ENCODE measurements around the gene HCN1. TPM values are rescaled to one million over a fixed set of nuclear protein-coding genes. Genes with fewer than 3 reads are reported as not detected.

Gene HCN1
- total RNA-seq (2016; rRNA removed; fragmentation: Illumina TruSeq; extraction: Trizol) (not detected in 2 replicates), polyA plus RNA-seq (2011; rRNA removed) (not detected in 2 replicates), polyA minus RNA-seq (2011; rRNA and poly(A)+ RNA removed; ENCODE audit: low replicate concordance) (not detected in 2 replicates), Bru-seq, nascent RNA (percentile 4 among the genes with signal in this experiment), BruChase-seq, experiment 1, labeled RNA remaining after a 6-hour chase (percentile 1 among the genes with signal in this experiment), BruChase-seq, experiment 2, labeled RNA remaining after a 2-hour chase (percentile 2 among the genes with signal in this experiment)
- total RNA-seq (2016; cell fraction: cytosol; rRNA removed; fragmentation: Illumina TruSeq; extraction: Trizol; ENCODE audit: low read depth) = not detected in 2 replicates
- total RNA-seq (2016; cell fraction: insoluble cytoplasmic fraction; rRNA removed; fragmentation: Illumina TruSeq; extraction: Trizol) = not detected in 2 replicates
- not detected in 2 replicates for total RNA-seq (2016; cell fraction: membrane; rRNA removed; fragmentation: Illumina TruSeq; extraction: Trizol)
- not detected in 2 replicates for total RNA-seq (2016; cell fraction: nucleus; rRNA removed; fragmentation: Illumina TruSeq; extraction: Trizol)
- not detected in 2 replicates for polyA plus RNA-seq (2011; cell fraction: cytosol; rRNA removed)
- not detected in 2 replicates for polyA plus RNA-seq (2011; cell fraction: nucleus; rRNA removed)
- polyA plus RNA-seq (2012) = not detected in 2 replicates
- polyA plus RNA-seq (2016; cell fraction: cytosol; fragmentation: Illumina TruSeq; extraction: Trizol; ENCODE audit: low read depth) = not detected in 2 replicates
- not detected in 2 replicates for polyA plus RNA-seq (2016; cell fraction: insoluble cytoplasmic fraction; fragmentation: Illumina TruSeq; extraction: Trizol; ENCODE audit: low read depth)
- polyA plus RNA-seq (2016; cell fraction: membrane; fragmentation: Illumina TruSeq; extraction: Trizol; ENCODE audit: low read depth) = not detected in 2 replicates
- polyA plus RNA-seq (2016; cell fraction: nucleus; fragmentation: Illumina TruSeq; extraction: Trizol; ENCODE audit: insufficient read depth, low read depth) = not detected in 2 replicates
- polyA minus RNA-seq (2011; cell fraction: cytosol; rRNA and poly(A)+ RNA removed) = not detected in 2 replicates
- not detected in 2 replicates for polyA minus RNA-seq (2011; cell fraction: nucleus; rRNA and poly(A)+ RNA removed)
- long read RNA-seq, experiment 1 = 0 reads
- long read RNA-seq, experiment 2 = 0 reads

DNA sequence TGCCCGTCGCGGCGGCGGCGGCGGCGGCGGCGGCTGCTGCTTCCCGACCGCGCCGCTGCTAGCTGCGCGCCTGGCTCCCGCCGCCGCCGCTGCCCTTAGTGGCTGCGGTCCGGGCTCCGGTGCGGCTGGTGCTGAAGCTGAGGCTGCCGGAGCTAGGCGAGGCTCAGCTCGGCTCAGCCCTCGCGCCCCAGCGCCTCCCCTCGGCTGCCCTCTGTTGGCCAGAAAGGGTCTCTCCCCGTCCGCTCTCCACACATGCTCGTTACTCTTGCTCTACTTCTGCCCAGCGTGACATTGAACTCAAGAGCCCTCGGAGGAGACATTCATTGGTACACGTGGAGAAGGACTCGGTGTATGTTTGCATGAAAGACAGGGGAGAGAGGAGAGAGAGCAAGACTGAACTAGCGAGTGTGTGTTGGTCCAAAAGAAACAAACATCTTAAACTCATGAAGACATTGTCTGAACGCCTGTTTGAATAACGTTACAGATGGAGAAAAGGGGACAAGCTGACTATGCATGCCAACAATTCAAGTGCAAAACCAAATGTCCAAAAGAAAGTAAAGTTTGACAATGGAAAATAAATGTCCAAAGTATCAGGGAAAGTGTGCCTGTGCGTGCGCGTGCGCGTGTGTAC is at the start of gene HCN1:
Gene HCN1 (minus strand): TSS at position 175 of the 631 bp plus-strand sequence.
- FAIRE-seq (no peak), DNase-seq (ENCODE audit: low spot score) (peak; percentile 17), ATAC-seq (peak; percentile 100)
- Histone ChIP-seq H3K27me3 (ENCODE audit: control insufficient read depth in 1 of 2, insufficient read depth in 2 of 2, low read length in 2 of 2) (no peaks in the 10 kb centered on the region), H3K4me1 (ENCODE audit: insufficient read depth, low read length) (no peaks in the 10 kb centered on the region), H2AFZ (ENCODE audit: low read length) (no peak within 1 kb of the TSS), H3K4me2 (ENCODE audit: low read depth, low read length) (no peak within 1 kb of the TSS), H3K9me3 (ENCODE audit: low read length) (no peaks in the 10 kb centered on the region), H3K27ac (ENCODE audit: extremely low read length, insufficient read depth, low read length) (no peak within 1 kb of the TSS), H3K9ac (ENCODE audit: insufficient read depth, low read depth, low read length) (no peak within 1 kb of the TSS), H3K79me2 (ENCODE audit: insufficient read depth, low read length) (no peaks in the 10 kb centered on the region), H4K20me1 (ENCODE audit: insufficient read depth, low read length) (no peaks in the 10 kb centered on the region), H3K4me3 (replicated peaks in 1 of 3; ENCODE audit: insufficient read depth in 1 of 3, low read depth in 2 of 3, low read length in 3 of 3) (no peak within 1 kb of the TSS), H3K36me3 (replicated peaks in 1 of 2; ENCODE audit: control insufficient read depth in 1 of 2, insufficient read depth in 2 of 2, low read length in 2 of 2) (no peaks in the 10 kb centered on the region)
- in situ Hi-C loops (cut with HindIII; ENCODE audit: extremely low pct_ligation_motif_present, low pct_unique_long_range_greater_than_20kb) (no loop called here), intact Hi-C loops (cut with micrococcal nuclease; ENCODE audit: unreplicated experiment) (loop anchor here (1.0 kb wide), 1 partner anchor 658 kb away; no protein-coding TSS in a partner anchor)
- BruUV-seq (replicated peaks) = no TSS peak
- ChIA-PET POLR2A (no interaction called here), CTCF (ENCODE audit: low intra/inter-chr PET ratio, low total read pairs) (interaction anchor here (0.7 kb wide), 1 partner anchor 744 kb away, joined by 3 read pairs; no protein-coding TSS in a partner anchor)
- WGBS (ENCODE audit: low lambda C conversion rate) = 23% methylated on average over 24 of the region's 46 CpGs
- TF ChIP-seq TOPORS (CRISPR knock-in tag; IDR thresholded peaks at IDR 0.05) (no peak), MIER2 (CRISPR knock-in tag; IDR thresholded peaks at IDR 0.05) (peak; percentile 69; the same call in 1 of the 2 replicates), ZNF10 (CRISPR knock-in tag; IDR thresholded peaks at IDR 0.05; ENCODE audit: borderline replicate concordance, low read depth) (no peak), GABPB1 (CRISPR knock-in tag; IDR thresholded peaks at IDR 0.05) (peak; percentile 21; the same call in 1 of the 2 replicates), ZMYM4 (CRISPR knock-in tag; IDR thresholded peaks at IDR 0.05) (0 out of 2 replicates have a peak, but pooled peaks have one; percentile 22), NONO (IDR thresholded peaks at IDR 0.05) (no peak), NONO (CRISPR knock-in tag; conservative IDR thresholded peaks at IDR 0.05) (no peak), ZNF331 (CRISPR knock-in tag; IDR thresholded peaks at IDR 0.05) (peak; percentile 47; the same call in 1 of the 2 replicates), STAG1 (CRISPR knock-in tag; IDR thresholded peaks at IDR 0.05) (peak; percentile 60)
- TF ChIP-seq, protein P1, sequence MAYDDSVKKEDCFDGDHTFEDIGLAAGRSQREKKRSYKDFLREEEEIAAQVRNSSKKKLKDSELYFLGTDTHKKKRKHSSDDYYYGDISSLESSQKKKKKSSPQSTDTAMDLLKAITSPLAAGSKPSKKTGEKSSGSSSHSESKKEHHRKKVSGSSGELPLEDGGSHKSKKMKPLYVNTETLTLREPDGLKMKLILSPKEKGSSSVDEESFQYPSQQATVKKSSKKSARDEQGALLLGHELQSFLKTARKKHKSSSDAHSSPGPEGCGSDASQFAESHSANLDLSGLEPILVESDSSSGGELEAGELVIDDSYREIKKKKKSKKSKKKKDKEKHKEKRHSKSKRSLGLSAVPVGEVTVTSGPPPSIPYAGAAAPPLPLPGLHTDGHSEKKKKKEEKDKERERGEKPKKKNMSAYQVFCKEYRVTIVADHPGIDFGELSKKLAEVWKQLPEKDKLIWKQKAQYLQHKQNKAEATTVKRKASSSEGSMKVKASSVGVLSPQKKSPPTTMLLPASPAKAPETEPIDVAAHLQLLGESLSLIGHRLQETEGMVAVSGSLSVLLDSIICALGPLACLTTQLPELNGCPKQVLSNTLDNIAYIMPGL (CRISPR knock-in tag; IDR thresholded peaks at IDR 0.05; ENCODE audit: borderline replicate concordance in 1 of 2, low read depth in 1 of 2) = 0 out of 4 replicates have a peak, but pooled peaks of 1 of the 2 experiments have one; percentile 21
- TF ChIP-seq, protein P2, sequence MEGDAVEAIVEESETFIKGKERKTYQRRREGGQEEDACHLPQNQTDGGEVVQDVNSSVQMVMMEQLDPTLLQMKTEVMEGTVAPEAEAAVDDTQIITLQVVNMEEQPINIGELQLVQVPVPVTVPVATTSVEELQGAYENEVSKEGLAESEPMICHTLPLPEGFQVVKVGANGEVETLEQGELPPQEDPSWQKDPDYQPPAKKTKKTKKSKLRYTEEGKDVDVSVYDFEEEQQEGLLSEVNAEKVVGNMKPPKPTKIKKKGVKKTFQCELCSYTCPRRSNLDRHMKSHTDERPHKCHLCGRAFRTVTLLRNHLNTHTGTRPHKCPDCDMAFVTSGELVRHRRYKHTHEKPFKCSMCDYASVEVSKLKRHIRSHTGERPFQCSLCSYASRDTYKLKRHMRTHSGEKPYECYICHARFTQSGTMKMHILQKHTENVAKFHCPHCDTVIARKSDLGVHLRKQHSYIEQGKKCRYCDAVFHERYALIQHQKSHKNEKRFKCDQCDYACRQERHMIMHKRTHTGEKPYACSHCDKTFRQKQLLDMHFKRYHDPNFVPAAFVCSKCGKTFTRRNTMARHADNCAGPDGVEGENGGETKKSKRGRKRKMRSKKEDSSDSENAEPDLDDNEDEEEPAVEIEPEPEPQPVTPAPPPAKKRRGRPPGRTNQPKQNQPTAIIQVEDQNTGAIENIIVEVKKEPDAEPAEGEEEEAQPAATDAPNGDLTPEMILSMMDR (CRISPR knock-in tag; IDR thresholded peaks at IDR 0.05) = peak; percentile 83
- TF ChIP-seq, protein P3, sequence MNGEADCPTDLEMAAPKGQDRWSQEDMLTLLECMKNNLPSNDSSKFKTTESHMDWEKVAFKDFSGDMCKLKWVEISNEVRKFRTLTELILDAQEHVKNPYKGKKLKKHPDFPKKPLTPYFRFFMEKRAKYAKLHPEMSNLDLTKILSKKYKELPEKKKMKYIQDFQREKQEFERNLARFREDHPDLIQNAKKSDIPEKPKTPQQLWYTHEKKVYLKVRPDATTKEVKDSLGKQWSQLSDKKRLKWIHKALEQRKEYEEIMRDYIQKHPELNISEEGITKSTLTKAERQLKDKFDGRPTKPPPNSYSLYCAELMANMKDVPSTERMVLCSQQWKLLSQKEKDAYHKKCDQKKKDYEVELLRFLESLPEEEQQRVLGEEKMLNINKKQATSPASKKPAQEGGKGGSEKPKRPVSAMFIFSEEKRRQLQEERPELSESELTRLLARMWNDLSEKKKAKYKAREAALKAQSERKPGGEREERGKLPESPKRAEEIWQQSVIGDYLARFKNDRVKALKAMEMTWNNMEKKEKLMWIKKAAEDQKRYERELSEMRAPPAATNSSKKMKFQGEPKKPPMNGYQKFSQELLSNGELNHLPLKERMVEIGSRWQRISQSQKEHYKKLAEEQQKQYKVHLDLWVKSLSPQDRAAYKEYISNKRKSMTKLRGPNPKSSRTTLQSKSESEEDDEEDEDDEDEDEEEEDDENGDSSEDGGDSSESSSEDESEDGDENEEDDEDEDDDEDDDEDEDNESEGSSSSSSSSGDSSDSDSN (CRISPR knock-in tag; IDR thresholded peaks at IDR 0.05) = peak; percentile 71

Data from HepG2 (cell line).